ENCODE data around the gene AGBL1. TPM values are rescaled to one million over a fixed set of nuclear protein-coding genes. Genes with fewer than 3 reads are reported as not detected.

Gene AGBL1
- polyA plus RNA-seq, 1 donor (not counting 4 experiments of a cell fraction or from before 2014, with no cell fraction given), result not detected

GRCh38 chr15:86912661-86913060 is 833.0 kb downstream of the AGBL1 start:
- DNase-seq (ENCODE audit: low read depth, low spot score), result no peak
- no peak for FAIRE-seq
- no peak overlapping the region for H3K27ac ChIP-seq (ENCODE audit: control insufficient read depth, insufficient read depth, low read length)
- no peaks in the 10 kb centered on the region for H3K79me2 ChIP-seq (ENCODE audit: control insufficient read depth, insufficient read depth, low read length)
- no peaks in the 10 kb centered on the region for H3K36me3 ChIP-seq (ENCODE audit: control insufficient read depth in 2 of 2, extremely low read depth in 1 of 2, insufficient read depth in 2 of 2, low read length in 2 of 2)
- no peaks in the 10 kb centered on the region for H4K20me1 ChIP-seq (ENCODE audit: control insufficient read depth, extremely low read depth, insufficient read depth, low read length)
- no peaks in the 10 kb centered on the region for H3K9me1 ChIP-seq (ENCODE audit: control insufficient read depth, extremely low read depth, insufficient read depth, low read length)
- TF ChIP-seq, protein P1, sequence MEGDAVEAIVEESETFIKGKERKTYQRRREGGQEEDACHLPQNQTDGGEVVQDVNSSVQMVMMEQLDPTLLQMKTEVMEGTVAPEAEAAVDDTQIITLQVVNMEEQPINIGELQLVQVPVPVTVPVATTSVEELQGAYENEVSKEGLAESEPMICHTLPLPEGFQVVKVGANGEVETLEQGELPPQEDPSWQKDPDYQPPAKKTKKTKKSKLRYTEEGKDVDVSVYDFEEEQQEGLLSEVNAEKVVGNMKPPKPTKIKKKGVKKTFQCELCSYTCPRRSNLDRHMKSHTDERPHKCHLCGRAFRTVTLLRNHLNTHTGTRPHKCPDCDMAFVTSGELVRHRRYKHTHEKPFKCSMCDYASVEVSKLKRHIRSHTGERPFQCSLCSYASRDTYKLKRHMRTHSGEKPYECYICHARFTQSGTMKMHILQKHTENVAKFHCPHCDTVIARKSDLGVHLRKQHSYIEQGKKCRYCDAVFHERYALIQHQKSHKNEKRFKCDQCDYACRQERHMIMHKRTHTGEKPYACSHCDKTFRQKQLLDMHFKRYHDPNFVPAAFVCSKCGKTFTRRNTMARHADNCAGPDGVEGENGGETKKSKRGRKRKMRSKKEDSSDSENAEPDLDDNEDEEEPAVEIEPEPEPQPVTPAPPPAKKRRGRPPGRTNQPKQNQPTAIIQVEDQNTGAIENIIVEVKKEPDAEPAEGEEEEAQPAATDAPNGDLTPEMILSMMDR (optimal IDR thresholded peaks at IDR 0.05 in 1 of 3, IDR thresholded peaks at IDR 0.05 in 1 of 3, conservative IDR thresholded peaks at IDR 0.05 in 1 of 3; ENCODE audit: extremely low read depth in 1 of 3, insufficient read depth in 2 of 3, low read length in 3 of 3), result no peak
- TF ChIP-seq EZH2 (IDR thresholded peaks at IDR 0.05; ENCODE audit: low read length), result no peak
- no peak overlapping the region for H2AFZ ChIP-seq (ENCODE audit: control insufficient read depth, low read length)
- H3K4me3 ChIP-seq (ENCODE audit: control insufficient read depth in 2 of 3, extremely low read depth in 1 of 3, insufficient read depth in 2 of 3, low read depth in 1 of 3, low read length in 3 of 3), result no peak overlapping the region
- H3K27me3 ChIP-seq (ENCODE audit: control insufficient read depth, extremely low read depth, insufficient read depth, low read length), result no peaks in the 10 kb centered on the region
- H3K9me3 ChIP-seq (ENCODE audit: control insufficient read depth, low read depth, low read length), result no peaks in the 10 kb centered on the region
- no peaks in the 10 kb centered on the region for H3K4me1 ChIP-seq (ENCODE audit: control insufficient read depth, extremely low read depth, insufficient read depth, low read length)
- H3K9ac ChIP-seq (ENCODE audit: control insufficient read depth, extremely low read depth, insufficient read depth, low read length), result no peak overlapping the region
- no peak overlapping the region for H3K4me2 ChIP-seq (ENCODE audit: control insufficient read depth, extremely low read depth, insufficient read depth, low read depth, low read length)
- dilution Hi-C loops (cut with MboI; ENCODE audit: extremely low pct_ligation_motif_present, low sequenced_read_pairs), result no loop called here

DNA sequence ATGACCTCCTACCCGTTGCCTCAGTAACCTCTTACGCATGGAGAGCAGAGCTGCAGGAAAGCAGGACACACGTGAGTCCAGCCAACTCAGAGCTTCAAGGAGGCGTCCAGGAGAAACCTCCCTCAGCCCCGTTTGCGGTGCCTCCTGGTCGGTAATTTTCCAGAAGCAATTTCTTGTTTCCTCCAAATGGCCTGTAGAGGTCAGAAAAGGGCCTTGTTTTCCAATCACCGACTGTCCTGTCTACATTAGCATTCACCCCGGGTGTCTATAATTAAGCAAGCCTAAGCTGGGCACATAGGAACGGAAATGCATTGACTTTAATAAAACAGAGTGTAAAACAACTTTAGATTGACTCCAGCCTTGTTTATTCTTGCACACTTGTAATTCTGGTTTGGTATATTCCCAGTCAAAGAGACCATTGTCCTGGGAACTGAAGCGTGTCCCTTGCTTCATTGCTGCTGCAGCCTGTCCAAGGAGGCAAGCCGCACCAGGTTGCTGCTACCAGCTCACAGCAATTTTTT is 836.2 kb downstream of the AGBL1 start:
- no peak overlapping the region for H3K9ac ChIP-seq (ENCODE audit: control insufficient read depth, extremely low read depth, insufficient read depth, low read length)
- H4K20me1 ChIP-seq (ENCODE audit: control insufficient read depth, extremely low read depth, insufficient read depth, low read length), result no peaks in the 10 kb centered on the region
- H3K36me3 ChIP-seq (ENCODE audit: control insufficient read depth in 2 of 2, extremely low read depth in 1 of 2, insufficient read depth in 2 of 2, low read length in 2 of 2), result no peaks in the 10 kb centered on the region
- H3K27me3 ChIP-seq (ENCODE audit: control insufficient read depth, extremely low read depth, insufficient read depth, low read length), result no peaks in the 10 kb centered on the region
- dilution Hi-C loops (cut with MboI; ENCODE audit: extremely low pct_ligation_motif_present, low sequenced_read_pairs), result no loop called here
- no peak overlapping the region for H2AFZ ChIP-seq (ENCODE audit: control insufficient read depth, low read length)
- DNase-seq (ENCODE audit: low read depth, low spot score) (no peak), FAIRE-seq (no peak)
- H3K4me3 ChIP-seq (ENCODE audit: control insufficient read depth in 2 of 3, extremely low read depth in 1 of 3, insufficient read depth in 2 of 3, low read depth in 1 of 3, low read length in 3 of 3), result no peak overlapping the region
- no peaks in the 10 kb centered on the region for H3K4me1 ChIP-seq (ENCODE audit: control insufficient read depth, extremely low read depth, insufficient read depth, low read length)
- H3K79me2 ChIP-seq (ENCODE audit: control insufficient read depth, insufficient read depth, low read length), result no peaks in the 10 kb centered on the region
- no peaks in the 10 kb centered on the region for H3K9me1 ChIP-seq (ENCODE audit: control insufficient read depth, extremely low read depth, insufficient read depth, low read length)
- TF ChIP-seq EZH2 (IDR thresholded peaks at IDR 0.05; ENCODE audit: low read length), result no peak
- TF ChIP-seq, protein P1 (optimal IDR thresholded peaks at IDR 0.05 in 1 of 3, IDR thresholded peaks at IDR 0.05 in 1 of 3, conservative IDR thresholded peaks at IDR 0.05 in 1 of 3; ENCODE audit: extremely low read depth in 1 of 3, insufficient read depth in 2 of 3, low read length in 3 of 3), result peak; percentile 35 to 54 (median 54)
- no peak overlapping the region for H3K27ac ChIP-seq (ENCODE audit: control insufficient read depth, insufficient read depth, low read length)
- H3K9me3 ChIP-seq (ENCODE audit: control insufficient read depth, low read depth, low read length), result no peaks in the 10 kb centered on the region
- H3K4me2 ChIP-seq (ENCODE audit: control insufficient read depth, extremely low read depth, insufficient read depth, low read depth, low read length), result no peak overlapping the region
